OCI-LY3 (cell line): Measurements from ENCODE around the gene TMEM26.

ENCODE experiments used
- H2AFZ ChIP-seq: fragments of 200-600, 300-600 bp; shearing (Covaris generic); 2 replicates; pipeline ENCODE4 v1.6.0; 2014; ENCODE audit warnings: antibody characterized with exemption, low read depth, low read length
- H3K27ac ChIP-seq: fragments of 200-600, 300-600 bp; sonication (generic); 2 replicates; pipeline ENCODE4 v1.5.1; 2014; ENCODE audit warnings: mild to moderate bottlenecking, low read length, moderate library complexity, mixed read lengths
- H3K27me3 ChIP-seq: fragments of 200-600, 300-600 bp; sonication (generic); 2 replicates; pipeline ENCODE4 v1.6.1; 2014; ENCODE audit warnings: low read depth, low read length, mixed read lengths
- H3K36me3 ChIP-seq: fragments of 200-600, 300-600 bp; sonication (generic); replicated peaks from 2 replicates; pipeline ENCODE3; 2014; ENCODE audit warnings: low read depth, low read length, mixed read lengths
- H3K4me1 ChIP-seq: fragments of 300-600, 200-600 bp; sonication (generic); 2 replicates; pipeline ENCODE4 v1.6.1; 2014; ENCODE audit warnings: low read length, mixed read lengths
- H3K4me2 ChIP-seq: fragments of 200-600, 300-600 bp; sonication (generic); 2 replicates; pipeline ENCODE4 v1.6.1; 2014; ENCODE audit warnings: low read length, mixed read lengths
- H3K4me3 ChIP-seq: fragments of 300-600, 200-600 bp; sonication (generic); 2 replicates; pipeline ENCODE4 v1.5.1; 2014; ENCODE audit warnings: antibody characterized with exemption, mild to moderate bottlenecking, low read length, moderate library complexity
- H3K79me2 ChIP-seq: fragments of 300-600, 200-600 bp; shearing (Covaris generic); 2 replicates; pipeline ENCODE4 v1.6.1; 2014; ENCODE audit warnings: mild to moderate bottlenecking, low read length, mixed read lengths
- H3K9ac ChIP-seq: fragments of 300-600, 200-600 bp; shearing (Covaris generic); 2 replicates; pipeline ENCODE4 v1.6.0; 2014; ENCODE audit warnings: mild to moderate bottlenecking, low read length, moderate library complexity
- H3K9me3 ChIP-seq: fragments of 200-600, 300-600 bp; shearing (Covaris generic); 2 replicates; pipeline ENCODE4 v1.6.1; 2014; ENCODE audit warnings: low read length, mixed read lengths; ENCODE audit not compliant: insufficient read depth
- H4K20me1 ChIP-seq: fragments of 200-600, 300-600 bp; sonication (generic); 2 replicates; pipeline ENCODE4 v1.6.1; 2016; ENCODE audit warnings: low read length, mixed read lengths; ENCODE audit not compliant: insufficient read depth
- CTCF ChIP-seq: fragments of 200-600, 300-600 bp; sonication (generic); IDR thresholded peaks from 2 replicates; pipeline ENCODE4 v1.5.1; 2014; ENCODE audit warnings: antibody characterized with exemption, low read length, low read depth
- EZH2phosphoT487 ChIP-seq: fragments of 200-600 bp; shearing (Covaris generic); IDR thresholded peaks from 2 replicates; pipeline ENCODE4 v1.6.1; 2018; ENCODE audit warnings: antibody characterized with exemption, mixed run types, low read depth

TMEM26 gene

DNA sequence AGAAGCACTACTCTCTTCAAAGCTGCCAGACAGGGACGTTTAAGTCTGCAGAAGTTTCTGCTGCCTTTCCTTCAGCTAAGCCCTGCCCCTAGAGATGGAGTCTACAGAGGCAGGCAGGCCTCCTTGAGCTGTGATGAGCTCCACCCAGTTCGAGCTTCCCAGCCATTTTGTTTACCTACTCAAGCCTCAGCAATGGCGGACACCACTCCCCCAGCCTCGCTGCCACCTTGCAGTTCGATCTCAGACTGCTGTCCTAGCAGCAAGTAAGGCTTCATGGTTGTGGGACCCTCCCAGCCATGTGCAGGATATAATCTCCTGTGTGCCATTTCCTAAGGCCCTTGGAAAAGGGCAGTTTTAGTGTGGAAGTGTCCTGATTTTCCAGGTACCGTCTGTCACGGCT lies 74.3 kb downstream of the TMEM26 start:
- Histone ChIP-seq H3K4me2 (no peak overlapping the region), H3K36me3 (no peaks in the 10 kb centered on the region), H3K27me3 (no peaks in the 10 kb centered on the region), H3K79me2 (no peaks in the 10 kb centered on the region), H4K20me1 (no peaks in the 10 kb centered on the region), H3K4me3 (no peak overlapping the region), H2AFZ (no peak overlapping the region), H3K4me1 (no peaks in the 10 kb centered on the region), H3K9me3 (no peaks in the 10 kb centered on the region), H3K9ac (no peak overlapping the region), H3K27ac (no peak overlapping the region)
- TF ChIP-seq EZH2phosphoT487 (no peak), CTCF (no peak)

DNA sequence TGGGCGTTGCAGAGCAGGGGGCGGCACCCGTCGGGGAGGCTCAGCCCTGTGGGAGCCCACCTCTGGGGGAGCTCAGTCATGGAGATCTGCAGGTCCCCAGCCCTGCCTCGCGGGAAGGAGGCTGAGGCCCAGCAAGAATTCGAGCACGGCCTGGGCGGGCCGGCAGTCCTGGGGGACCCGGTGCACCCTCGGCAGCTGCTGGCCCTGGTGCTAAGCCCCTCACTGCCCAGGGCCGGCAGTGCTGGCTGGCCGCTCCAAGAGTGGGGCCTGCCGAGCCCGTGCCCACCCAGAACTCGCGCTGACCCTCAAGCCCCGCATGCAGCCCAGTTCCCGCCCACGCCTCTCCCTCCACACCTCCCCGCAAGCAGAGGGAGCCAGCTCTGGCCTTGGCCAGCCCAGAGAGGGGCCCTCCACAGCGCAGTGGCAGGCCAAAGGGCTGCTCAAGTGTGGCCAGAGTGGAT lies 76.2 kb downstream of the TMEM26 start:
- no peak for TF ChIP-seq CTCF
- no peak for TF ChIP-seq EZH2phosphoT487
- Histone ChIP-seq H3K27ac (no peak overlapping the region), H3K9ac (no peak overlapping the region), H3K27me3 (no peaks in the 10 kb centered on the region), H3K4me3 (no peak overlapping the region), H4K20me1 (no peaks in the 10 kb centered on the region), H3K9me3 (no peaks in the 10 kb centered on the region), H3K36me3 (no peaks in the 10 kb centered on the region), H3K4me1 (no peaks in the 10 kb centered on the region), H3K4me2 (no peak overlapping the region), H3K79me2 (no peaks in the 10 kb centered on the region), H2AFZ (no peak overlapping the region)

DNA sequence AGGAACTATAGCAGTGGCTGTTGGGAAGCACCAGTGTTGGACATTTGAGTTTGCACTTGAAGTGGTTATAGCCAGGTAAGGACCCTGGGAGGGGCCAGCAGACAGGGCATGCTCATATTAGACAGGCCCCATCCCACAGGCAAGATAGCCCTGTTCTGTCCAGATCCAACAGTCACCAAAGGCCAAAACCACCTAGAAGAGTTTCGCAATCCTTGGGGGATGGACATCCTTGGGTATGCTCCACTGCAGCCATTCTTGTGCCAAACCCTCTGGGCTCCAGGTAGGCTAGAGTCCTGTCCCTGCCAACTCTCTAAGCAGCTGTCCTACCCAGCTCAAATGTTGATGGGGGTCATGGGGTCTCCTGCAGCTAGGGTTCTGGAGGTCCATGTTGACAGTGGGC lies 76.8 kb downstream of the TMEM26 start:
- Histone ChIP-seq H3K36me3 (no peaks in the 10 kb centered on the region), H4K20me1 (no peaks in the 10 kb centered on the region), H3K9ac (no peak overlapping the region), H3K27me3 (no peaks in the 10 kb centered on the region), H2AFZ (no peak overlapping the region), H3K4me3 (no peak overlapping the region), H3K4me2 (no peak overlapping the region), H3K4me1 (no peaks in the 10 kb centered on the region), H3K27ac (no peak overlapping the region), H3K9me3 (no peaks in the 10 kb centered on the region), H3K79me2 (no peaks in the 10 kb centered on the region)
- no peak for TF ChIP-seq EZH2phosphoT487

DNA sequence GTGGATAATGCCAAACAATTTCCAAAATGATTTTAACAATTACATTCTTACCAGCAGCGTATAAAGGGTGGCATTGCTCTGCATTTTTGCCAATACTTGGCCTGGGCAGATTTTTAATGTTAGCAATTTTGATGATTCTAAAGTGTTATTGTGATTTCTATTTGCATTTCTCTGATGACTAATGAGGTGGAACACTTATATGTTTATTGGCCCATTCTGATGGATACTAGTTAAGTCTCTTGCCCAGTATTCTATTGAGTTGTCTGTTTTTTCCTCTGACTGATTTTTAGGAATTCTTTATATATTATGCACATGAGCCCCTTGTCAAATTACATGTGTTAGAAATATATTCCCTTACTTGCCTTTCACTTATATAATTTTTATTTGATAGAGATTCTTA lies 86.8 kb downstream of the TMEM26 start:
- TF ChIP-seq EZH2phosphoT487 (no peak), CTCF (no peak)

DNA sequence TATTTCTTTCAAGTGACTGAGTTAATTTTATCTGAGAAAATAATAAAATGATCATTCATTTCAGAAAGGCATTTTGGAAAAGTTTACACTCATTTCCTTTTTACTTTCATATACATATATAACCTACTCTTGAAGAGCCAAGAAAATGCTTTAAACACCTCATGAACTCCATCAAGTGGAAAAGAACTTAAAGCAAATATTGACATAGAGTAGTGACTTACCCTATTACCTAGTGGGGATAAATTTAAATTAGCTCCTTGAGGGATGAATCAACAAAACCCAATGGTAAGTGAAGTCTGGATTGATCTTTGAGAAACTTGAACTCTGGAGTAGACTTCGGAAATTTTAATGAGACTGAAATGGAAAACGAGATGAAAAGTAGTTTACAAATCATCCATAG lies 88.6 kb downstream of the TMEM26 start:
- Histone ChIP-seq H3K79me2 (no peaks in the 10 kb centered on the region), H3K4me1 (no peaks in the 10 kb centered on the region), H3K27ac (no peak overlapping the region), H2AFZ (no peak overlapping the region), H3K36me3 (no peaks in the 10 kb centered on the region), H3K9me3 (no peaks in the 10 kb centered on the region), H3K9ac (no peak overlapping the region), H3K27me3 (no peaks in the 10 kb centered on the region), H4K20me1 (no peaks in the 10 kb centered on the region), H3K4me2 (no peak overlapping the region), H3K4me3 (no peak overlapping the region)
- TF ChIP-seq CTCF, result no peak
- TF ChIP-seq EZH2phosphoT487, result no peak

More for the DNA sequence above, 86.8 kb downstream of the TMEM26 start:
- no peak overlapping the region for H3K4me2 ChIP-seq
- no peaks in the 10 kb centered on the region for H3K27me3 ChIP-seq
- no peak overlapping the region for H3K9ac ChIP-seq
- no peaks in the 10 kb centered on the region for H3K36me3 ChIP-seq
- H3K9me3 ChIP-seq, result no peaks in the 10 kb centered on the region
- no peaks in the 10 kb centered on the region for H4K20me1 ChIP-seq
- H3K4me1 ChIP-seq, result no peaks in the 10 kb centered on the region
- H3K4me3 ChIP-seq, result no peak overlapping the region
- no peak overlapping the region for H3K27ac ChIP-seq
- H3K79me2 ChIP-seq, result no peaks in the 10 kb centered on the region
- no peak overlapping the region for H2AFZ ChIP-seq
